GM12878 (cell line): ENCODE measurements around the gene PRDM16. TPM values are rescaled to one million over a fixed set of nuclear protein-coding genes. Genes with fewer than 3 reads are reported as not detected.

ENCODE experiments used
- ATAC-seq: fragments of 200-7000 bp; cut with Tn5 transposase; 3 replicates; pipeline ENCODE4 v1.9.1; 2020; ENCODE audit warnings: mild to moderate bottlenecking, moderate library complexity
- BruUV-seq: library from RNA; stranded (reverse); fragments of 400-500 nt; replicated peaks from 2 replicates; lab custom pipeline; 2021; lab: Mats Ljungman, UMichigan
- CTCF ChIA-PET: fragments of 300-600 bp; sonication (Branson Sonifier 250); formaldehyde crosslinking; extraction: SDS; loops from one replicate; lab custom pipeline; 2021; ENCODE audit warnings: inconsistent platforms; lab: Yijun Ruan, JAX
- POLR2A ChIA-PET: fragments of 350-600 bp; formaldehyde crosslinking; extraction: SDS; loops from one replicate; lab custom pipeline; 2021; ENCODE audit warnings: inconsistent platforms; lab: Charles Lee
- RAD21 ChIA-PET: fragments of 300-600 bp; sonication (Branson Sonifier 250); formaldehyde crosslinking; loops from one replicate; lab custom pipeline; 2023; ENCODE audit warnings: antibody characterized with exemption; ENCODE audit not compliant: unreplicated experiment; lab: Charles Lee
- SMC1A ChIA-PET: fragments of 300-600 bp; sonication (Branson Sonifier 250); formaldehyde crosslinking; loops from one replicate; lab custom pipeline; 2023; ENCODE audit not compliant: unreplicated experiment, uncharacterized antibody; lab: Charles Lee
- DNase-seq: peaks from one replicate; pipeline ENCODE4 v3.0.0-alpha.2; 2011; ENCODE audit warnings: low read depth, low spot score
- FAIRE-seq: peaks from 3 replicates; lab custom pipeline; 2011; peaks lifted over from hg19 to GRCh38; lab: Jason Lieb, UNC
- H2AFZ ChIP-seq: 2 replicates; pipeline ENCODE4 v1.6.0; 2011; ENCODE audit warnings: low read depth, low read length, control low read depth; ENCODE audit not compliant: control insufficient read depth
- H3K27ac ChIP-seq: 2 replicates; pipeline ENCODE4 v1.5.1; 2011; ENCODE audit warnings: control low read depth; ENCODE audit not compliant: control insufficient read depth, insufficient read depth
- H3K27me3 ChIP-seq, 2 experiments: replicated peaks in 1 of 2; 2 replicates each; pipeline versions ENCODE4 v1.6.0 to v1.6.1; 2011; ENCODE audit warnings: low read length in 1 of 2; ENCODE audit not compliant: control insufficient read depth in 2 of 2, insufficient read depth in 2 of 2
- H3K36me3 ChIP-seq, 2 experiments: 2 replicates each; pipeline ENCODE4 v1.5.1; 2011; ENCODE audit warnings: low read length in 1 of 2; ENCODE audit not compliant: control insufficient read depth in 2 of 2, insufficient read depth in 2 of 2
- H3K4me1 ChIP-seq: 2 replicates; pipeline ENCODE4 v1.6.1; 2011; ENCODE audit warnings: mild to moderate bottlenecking, low read length, moderate library complexity, mixed read lengths; ENCODE audit not compliant: control insufficient read depth, insufficient read depth
- H3K4me2 ChIP-seq: 2 replicates; pipeline ENCODE4 v1.6.0; 2011; ENCODE audit warnings: control low read depth; ENCODE audit not compliant: control insufficient read depth, insufficient read depth
- H3K4me3 ChIP-seq: fragments of 200-600 bp; sonication (generic); 2 replicates; pipeline ENCODE4 v1.5.1; 2016
- H3K79me2 ChIP-seq: 2 replicates; pipeline ENCODE4 v1.6.0; 2011; ENCODE audit warnings: low read length; ENCODE audit not compliant: control insufficient read depth, insufficient read depth
- H3K9ac ChIP-seq: 2 replicates; pipeline ENCODE4 v1.8.0; 2011; ENCODE audit warnings: low read length, control low read depth, mixed read lengths; ENCODE audit not compliant: control insufficient read depth, insufficient read depth
- H3K9me3 ChIP-seq: replicated peaks from 3 replicates; pipeline ENCODE4 v1.5.1; 2011; ENCODE audit warnings: mild to moderate bottlenecking, low read length; ENCODE audit not compliant: control insufficient read depth, insufficient read depth
- H4K20me1 ChIP-seq: 2 replicates; pipeline ENCODE4 v1.6.0; 2011; ENCODE audit not compliant: control insufficient read depth, insufficient read depth
- DPF2 ChIP-seq: fragments of 450-650 bp; IDR thresholded peaks from 2 replicates; pipeline ENCODE4 v1.6.1; 2017; ENCODE audit warnings: mild to moderate bottlenecking
- HDGF ChIP-seq: fragments of 450-650 bp; IDR thresholded peaks from 2 replicates; pipeline ENCODE4 v1.6.1; 2016; ENCODE audit warnings: antibody characterized with exemption
- IKZF1 ChIP-seq: fragments of 450-650 bp; conservative IDR thresholded peaks from 2 replicates; pipeline ENCODE4 v1.6.1; 2017; ENCODE audit warnings: antibody characterized with exemption, mild to moderate bottlenecking
- JUNB ChIP-seq: IDR thresholded peaks from 2 replicates; pipeline ENCODE4 v1.6.1; 2016; ENCODE audit warnings: antibody characterized with exemption, mild to moderate bottlenecking
- POLR2AphosphoS5 ChIP-seq: IDR thresholded peaks from 2 replicates; pipeline ENCODE4 v1.6.1; 2011; ENCODE audit warnings: mild to moderate bottlenecking, low read length, inconsistent platforms
- TCF3 ChIP-seq: IDR thresholded peaks from 2 replicates; pipeline ENCODE4 v1.6.1; 2012; ENCODE audit warnings: low read depth, mild to moderate bottlenecking, low read length, borderline replicate concordance; ENCODE audit not compliant: insufficient read depth
- ZNF217 ChIP-seq: fragments of 450-650 bp; IDR thresholded peaks from 2 replicates; pipeline ENCODE4 v1.6.1; 2017; ENCODE audit warnings: antibody characterized with exemption, mild to moderate bottlenecking
- WGBS: methylation state at CpG from one replicate; pipeline ENCODE4 v1.1.6; 2016; ENCODE audit warnings: low lambda C conversion rate; ENCODE audit not compliant: insufficient replicate concordance, insufficient coverage; ENCODE audit errors: missing lambda C conversion rate; 5-methylcytosine and 5-hydroxymethylcytosine counted together
- in situ Hi-C: fragments of 300-500 bp; cut with MboI; formaldehyde crosslinking; loops from 9 replicates; pipeline ENCODE4 v1.14.3; 2018; ENCODE audit warnings: mixed read lengths
- intact Hi-C: fragments of 100-400 bp; cut with micrococcal nuclease; formaldehyde crosslinking; loops from one replicate; pipeline ENCODE4 v1.14.2; 2022; ENCODE audit not compliant: unreplicated experiment
- polyA plus RNA-seq, 11 experiments: library from polyadenylated mRNA; depleted of rRNA in 4 of 11; unstranded in 6 of 11; stranded (reverse) in 5 of 11; fragments of >200 nt; fragmentation: Nextera tagmentation in 4 of 11; fragmentation: Illumina TruSeq in 1 of 11; extraction: Ambion mirVana in 4 of 11; extraction: Trizol in 1 of 11; gene quantifications; 1 replicate in 1 of 11; 2 replicates in 10 of 11; pipeline versions ENCODE4 v1.2.1 to v1.2.3, GENCODE V29; 2011 to 2016; ENCODE audit warnings: inconsistent platforms in 2 of 11, missing spikeins in 2 of 11, low read depth in 1 of 11
- total RNA-seq, 4 experiments: library from RNA; depleted of rRNA in 3 of 4; stranded (reverse); fragments of >200 nt in 3 of 4; fragmentation: Illumina TruSeq in 1 of 4; extraction: Trizol in 1 of 4; gene quantifications; 2 replicates each; pipeline versions ENCODE4 v1.2.1 to v1.2.3, GENCODE V29; 2013 to 2021
- TF ChIP-seq, protein P1 (sequence below): fragments of 450-650 bp; IDR thresholded peaks from 2 replicates; pipeline ENCODE4 v1.6.1; 2017; ENCODE audit warnings: antibody characterized with exemption, mild to moderate bottlenecking, moderate library complexity
- TF ChIP-seq, protein P2 (sequence below): IDR thresholded peaks from 2 replicates; pipeline ENCODE4 v1.6.1; 2012; ENCODE audit warnings: improper control_type of control experiment, low read depth, low read length; ENCODE audit not compliant: insufficient replicate concordance
- TF ChIP-seq, protein P3 (sequence below): IDR thresholded peaks from 2 replicates; pipeline ENCODE4 v1.6.1; 2012; ENCODE audit warnings: mild to moderate bottlenecking, low read depth, low read length

Gene PRDM16
- total and polyA plus RNA-seq, 10 of the 15 experiments (the other 5 are each of a cell fraction or from before 2014, with no cell fraction given): 0.03 TPM; not detected in 9

DNA sequence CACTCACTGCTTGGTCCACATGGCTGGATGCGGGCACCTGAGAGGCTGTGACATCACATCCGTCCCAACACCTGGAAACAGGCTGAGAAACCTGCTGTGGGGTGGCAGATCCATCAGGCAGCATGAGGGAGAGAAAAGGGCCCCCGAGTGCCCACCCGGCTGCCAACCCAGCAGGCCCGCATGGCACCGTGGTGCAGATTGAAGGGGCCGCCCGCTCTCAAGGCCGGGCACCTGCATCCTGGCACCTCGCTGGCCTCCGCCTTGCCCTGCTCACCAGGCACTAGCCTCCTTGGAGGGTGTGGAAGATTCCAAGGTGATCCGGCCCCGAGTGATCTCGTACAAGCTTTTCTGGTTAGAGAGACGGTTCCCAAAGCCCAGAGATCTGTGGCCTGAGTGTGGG, 110.5 kb downstream of the PRDM16 start:
- no peak for FAIRE-seq
- Histone ChIP-seq H3K27ac (no peak overlapping the region), H3K9me3 (peaks cover 4% of the 10 kb centered on the region; the same call in 1 of the 3 replicates), H3K4me1 (no peaks in the 10 kb centered on the region), H3K79me2 (no peaks in the 10 kb centered on the region), H3K36me3 (no peaks in the 10 kb centered on the region), H3K9ac (no peak overlapping the region), H3K27me3 (no peaks in the 10 kb centered on the region), H2AFZ (no peak overlapping the region), H4K20me1 (no peaks in the 10 kb centered on the region), H3K4me2 (no peak overlapping the region), H3K4me3 (no peak overlapping the region)
- intact Hi-C loops (no loop called here), in situ Hi-C loops (no loop called here)
- ATAC-seq: no peak
- RAD21 ChIA-PET: no interaction called here
- no peak for DNase-seq
- POLR2A ChIA-PET: no interaction called here
- SMC1A ChIA-PET: no interaction called here
- BruUV-seq: no TSS peak
- CTCF ChIA-PET: no interaction called here
- WGBS: 56% methylated on average over 15 of the region's 15 CpGs
- no peak for TF ChIP-seq ZNF217
- no peak for TF ChIP-seq TCF3
- no peak for TF ChIP-seq IKZF1
- TF ChIP-seq, protein P1, sequence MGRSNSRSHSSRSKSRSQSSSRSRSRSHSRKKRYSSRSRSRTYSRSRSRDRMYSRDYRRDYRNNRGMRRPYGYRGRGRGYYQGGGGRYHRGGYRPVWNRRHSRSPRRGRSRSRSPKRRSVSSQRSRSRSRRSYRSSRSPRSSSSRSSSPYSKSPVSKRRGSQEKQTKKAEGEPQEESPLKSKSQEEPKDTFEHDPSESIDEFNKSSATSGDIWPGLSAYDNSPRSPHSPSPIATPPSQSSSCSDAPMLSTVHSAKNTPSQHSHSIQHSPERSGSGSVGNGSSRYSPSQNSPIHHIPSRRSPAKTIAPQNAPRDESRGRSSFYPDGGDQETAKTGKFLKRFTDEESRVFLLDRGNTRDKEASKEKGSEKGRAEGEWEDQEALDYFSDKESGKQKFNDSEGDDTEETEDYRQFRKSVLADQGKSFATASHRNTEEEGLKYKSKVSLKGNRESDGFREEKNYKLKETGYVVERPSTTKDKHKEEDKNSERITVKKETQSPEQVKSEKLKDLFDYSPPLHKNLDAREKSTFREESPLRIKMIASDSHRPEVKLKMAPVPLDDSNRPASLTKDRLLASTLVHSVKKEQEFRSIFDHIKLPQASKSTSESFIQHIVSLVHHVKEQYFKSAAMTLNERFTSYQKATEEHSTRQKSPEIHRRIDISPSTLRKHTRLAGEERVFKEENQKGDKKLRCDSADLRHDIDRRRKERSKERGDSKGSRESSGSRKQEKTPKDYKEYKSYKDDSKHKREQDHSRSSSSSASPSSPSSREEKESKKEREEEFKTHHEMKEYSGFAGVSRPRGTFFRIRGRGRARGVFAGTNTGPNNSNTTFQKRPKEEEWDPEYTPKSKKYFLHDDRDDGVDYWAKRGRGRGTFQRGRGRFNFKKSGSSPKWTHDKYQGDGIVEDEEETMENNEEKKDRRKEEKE: no peak
- TF ChIP-seq POLR2AphosphoS5: no peak
- TF ChIP-seq HDGF: no peak
- no peak for TF ChIP-seq DPF2
- TF ChIP-seq, protein P2, sequence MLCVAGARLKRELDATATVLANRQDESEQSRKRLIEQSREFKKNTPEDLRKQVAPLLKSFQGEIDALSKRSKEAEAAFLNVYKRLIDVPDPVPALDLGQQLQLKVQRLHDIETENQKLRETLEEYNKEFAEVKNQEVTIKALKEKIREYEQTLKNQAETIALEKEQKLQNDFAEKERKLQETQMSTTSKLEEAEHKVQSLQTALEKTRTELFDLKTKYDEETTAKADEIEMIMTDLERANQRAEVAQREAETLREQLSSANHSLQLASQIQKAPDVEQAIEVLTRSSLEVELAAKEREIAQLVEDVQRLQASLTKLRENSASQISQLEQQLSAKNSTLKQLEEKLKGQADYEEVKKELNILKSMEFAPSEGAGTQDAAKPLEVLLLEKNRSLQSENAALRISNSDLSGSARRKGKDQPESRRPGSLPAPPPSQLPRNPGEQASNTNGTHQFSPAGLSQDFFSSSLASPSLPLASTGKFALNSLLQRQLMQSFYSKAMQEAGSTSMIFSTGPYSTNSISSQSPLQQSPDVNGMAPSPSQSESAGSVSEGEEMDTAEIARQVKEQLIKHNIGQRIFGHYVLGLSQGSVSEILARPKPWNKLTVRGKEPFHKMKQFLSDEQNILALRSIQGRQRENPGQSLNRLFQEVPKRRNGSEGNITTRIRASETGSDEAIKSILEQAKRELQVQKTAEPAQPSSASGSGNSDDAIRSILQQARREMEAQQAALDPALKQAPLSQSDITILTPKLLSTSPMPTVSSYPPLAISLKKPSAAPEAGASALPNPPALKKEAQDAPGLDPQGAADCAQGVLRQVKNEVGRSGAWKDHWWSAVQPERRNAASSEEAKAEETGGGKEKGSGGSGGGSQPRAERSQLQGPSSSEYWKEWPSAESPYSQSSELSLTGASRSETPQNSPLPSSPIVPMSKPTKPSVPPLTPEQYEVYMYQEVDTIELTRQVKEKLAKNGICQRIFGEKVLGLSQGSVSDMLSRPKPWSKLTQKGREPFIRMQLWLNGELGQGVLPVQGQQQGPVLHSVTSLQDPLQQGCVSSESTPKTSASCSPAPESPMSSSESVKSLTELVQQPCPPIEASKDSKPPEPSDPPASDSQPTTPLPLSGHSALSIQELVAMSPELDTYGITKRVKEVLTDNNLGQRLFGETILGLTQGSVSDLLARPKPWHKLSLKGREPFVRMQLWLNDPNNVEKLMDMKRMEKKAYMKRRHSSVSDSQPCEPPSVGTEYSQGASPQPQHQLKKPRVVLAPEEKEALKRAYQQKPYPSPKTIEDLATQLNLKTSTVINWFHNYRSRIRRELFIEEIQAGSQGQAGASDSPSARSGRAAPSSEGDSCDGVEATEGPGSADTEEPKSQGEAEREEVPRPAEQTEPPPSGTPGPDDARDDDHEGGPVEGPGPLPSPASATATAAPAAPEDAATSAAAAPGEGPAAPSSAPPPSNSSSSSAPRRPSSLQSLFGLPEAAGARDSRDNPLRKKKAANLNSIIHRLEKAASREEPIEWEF: no peak
- no peak for TF ChIP-seq JUNB
- TF ChIP-seq, protein P3, sequence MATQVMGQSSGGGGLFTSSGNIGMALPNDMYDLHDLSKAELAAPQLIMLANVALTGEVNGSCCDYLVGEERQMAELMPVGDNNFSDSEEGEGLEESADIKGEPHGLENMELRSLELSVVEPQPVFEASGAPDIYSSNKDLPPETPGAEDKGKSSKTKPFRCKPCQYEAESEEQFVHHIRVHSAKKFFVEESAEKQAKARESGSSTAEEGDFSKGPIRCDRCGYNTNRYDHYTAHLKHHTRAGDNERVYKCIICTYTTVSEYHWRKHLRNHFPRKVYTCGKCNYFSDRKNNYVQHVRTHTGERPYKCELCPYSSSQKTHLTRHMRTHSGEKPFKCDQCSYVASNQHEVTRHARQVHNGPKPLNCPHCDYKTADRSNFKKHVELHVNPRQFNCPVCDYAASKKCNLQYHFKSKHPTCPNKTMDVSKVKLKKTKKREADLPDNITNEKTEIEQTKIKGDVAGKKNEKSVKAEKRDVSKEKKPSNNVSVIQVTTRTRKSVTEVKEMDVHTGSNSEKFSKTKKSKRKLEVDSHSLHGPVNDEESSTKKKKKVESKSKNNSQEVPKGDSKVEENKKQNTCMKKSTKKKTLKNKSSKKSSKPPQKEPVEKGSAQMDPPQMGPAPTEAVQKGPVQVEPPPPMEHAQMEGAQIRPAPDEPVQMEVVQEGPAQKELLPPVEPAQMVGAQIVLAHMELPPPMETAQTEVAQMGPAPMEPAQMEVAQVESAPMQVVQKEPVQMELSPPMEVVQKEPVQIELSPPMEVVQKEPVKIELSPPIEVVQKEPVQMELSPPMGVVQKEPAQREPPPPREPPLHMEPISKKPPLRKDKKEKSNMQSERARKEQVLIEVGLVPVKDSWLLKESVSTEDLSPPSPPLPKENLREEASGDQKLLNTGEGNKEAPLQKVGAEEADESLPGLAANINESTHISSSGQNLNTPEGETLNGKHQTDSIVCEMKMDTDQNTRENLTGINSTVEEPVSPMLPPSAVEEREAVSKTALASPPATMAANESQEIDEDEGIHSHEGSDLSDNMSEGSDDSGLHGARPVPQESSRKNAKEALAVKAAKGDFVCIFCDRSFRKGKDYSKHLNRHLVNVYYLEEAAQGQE: no peak
